ENCODE data around the gene USP16.

USP16 gene

GRCh38 chr21:29082046-29082815 lies 57.8 kb downstream of the USP16 start:
- no peak for DNase-seq

DNA sequence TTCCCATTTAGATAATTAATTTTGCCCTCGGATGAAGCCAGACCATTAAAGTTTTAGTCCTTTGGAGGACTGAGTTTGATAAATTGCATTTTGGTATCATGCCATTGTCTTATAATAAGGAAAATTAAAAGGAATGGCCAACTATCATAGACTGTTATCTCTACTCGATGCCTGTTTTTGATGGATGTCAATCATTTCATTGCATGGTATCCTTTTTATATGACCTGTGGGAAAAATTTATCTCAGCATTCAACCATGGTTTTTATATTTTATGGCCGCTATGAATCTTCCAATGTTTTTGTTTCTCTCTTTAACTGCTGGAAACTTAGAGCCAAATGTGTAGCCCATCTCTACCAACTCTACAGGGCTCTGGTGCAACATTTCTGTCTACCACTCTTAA lies 58.8 kb downstream of the USP16 start:
- DNase-seq, result no peak

DNA sequence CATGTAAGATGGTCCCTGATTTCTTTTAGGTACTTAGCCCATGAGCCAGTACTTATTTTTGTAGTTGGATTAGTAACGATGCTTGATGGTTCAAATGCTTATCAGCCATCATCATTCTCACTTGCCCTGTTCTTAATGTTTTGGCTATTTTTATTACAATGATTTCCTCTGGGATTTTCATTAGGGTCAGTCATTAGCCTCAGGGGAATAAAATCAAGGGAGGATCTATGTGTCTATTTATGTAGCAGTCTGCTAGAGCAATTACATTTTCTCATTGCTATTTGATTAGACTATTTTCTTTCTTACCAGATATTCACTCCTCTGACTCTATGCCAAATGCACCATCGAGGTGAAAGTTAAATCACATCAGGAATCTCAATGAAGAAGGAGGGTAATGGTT lies 59.9 kb downstream of the USP16 start:
- DNase-seq, result no peak

DNA sequence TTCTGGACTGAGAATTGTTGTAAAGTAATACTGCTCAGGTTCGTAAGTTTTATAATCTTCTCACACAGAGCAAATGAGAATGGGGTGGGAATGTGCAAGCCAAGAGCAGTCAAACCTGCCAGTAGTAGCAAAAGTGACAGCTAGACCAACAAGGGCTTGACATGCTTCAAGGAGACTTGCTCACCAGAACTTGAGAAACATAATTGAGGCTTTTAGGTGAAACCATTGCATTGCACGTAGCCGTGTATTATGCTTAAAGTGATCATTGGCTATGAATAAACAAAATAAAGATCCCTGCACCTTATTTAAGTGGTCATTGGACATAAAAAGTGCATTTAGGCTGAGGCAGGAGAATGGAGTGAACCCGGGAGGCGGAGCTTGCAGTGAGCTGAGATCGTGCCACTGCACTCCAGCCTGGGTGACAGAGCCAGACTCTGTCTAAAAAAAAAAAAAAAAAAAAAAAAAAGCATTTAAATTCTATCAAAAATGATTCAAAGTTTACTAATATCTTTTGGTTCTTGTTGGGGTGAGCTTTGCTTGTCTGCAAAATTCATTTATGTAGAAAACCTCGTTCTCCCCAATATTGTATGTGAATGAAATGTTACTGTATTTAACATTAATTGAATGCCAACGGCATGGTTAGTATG lies 60.8 kb downstream of the USP16 start:
- DNase-seq, result no peak

DNA sequence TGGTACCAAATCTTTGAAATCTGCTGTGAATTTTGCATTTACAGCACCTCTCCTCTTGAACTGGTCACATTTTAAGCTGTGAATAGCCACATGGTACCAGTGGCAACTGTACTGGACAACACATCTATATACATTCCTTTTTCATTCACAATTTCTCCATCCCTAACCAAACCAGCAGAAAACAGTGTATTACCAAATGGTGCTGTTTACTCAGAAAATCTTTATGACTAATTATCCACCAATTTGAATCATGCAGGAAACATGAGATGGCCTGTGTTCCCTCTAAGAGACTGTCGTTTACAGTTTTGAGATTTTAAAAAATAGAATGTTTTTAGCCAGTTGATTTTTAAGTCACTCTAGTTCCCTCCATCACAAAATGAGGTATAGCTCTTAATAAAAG lies 66.6 kb downstream of the USP16 start:
- DNase-seq, result no peak

DNA sequence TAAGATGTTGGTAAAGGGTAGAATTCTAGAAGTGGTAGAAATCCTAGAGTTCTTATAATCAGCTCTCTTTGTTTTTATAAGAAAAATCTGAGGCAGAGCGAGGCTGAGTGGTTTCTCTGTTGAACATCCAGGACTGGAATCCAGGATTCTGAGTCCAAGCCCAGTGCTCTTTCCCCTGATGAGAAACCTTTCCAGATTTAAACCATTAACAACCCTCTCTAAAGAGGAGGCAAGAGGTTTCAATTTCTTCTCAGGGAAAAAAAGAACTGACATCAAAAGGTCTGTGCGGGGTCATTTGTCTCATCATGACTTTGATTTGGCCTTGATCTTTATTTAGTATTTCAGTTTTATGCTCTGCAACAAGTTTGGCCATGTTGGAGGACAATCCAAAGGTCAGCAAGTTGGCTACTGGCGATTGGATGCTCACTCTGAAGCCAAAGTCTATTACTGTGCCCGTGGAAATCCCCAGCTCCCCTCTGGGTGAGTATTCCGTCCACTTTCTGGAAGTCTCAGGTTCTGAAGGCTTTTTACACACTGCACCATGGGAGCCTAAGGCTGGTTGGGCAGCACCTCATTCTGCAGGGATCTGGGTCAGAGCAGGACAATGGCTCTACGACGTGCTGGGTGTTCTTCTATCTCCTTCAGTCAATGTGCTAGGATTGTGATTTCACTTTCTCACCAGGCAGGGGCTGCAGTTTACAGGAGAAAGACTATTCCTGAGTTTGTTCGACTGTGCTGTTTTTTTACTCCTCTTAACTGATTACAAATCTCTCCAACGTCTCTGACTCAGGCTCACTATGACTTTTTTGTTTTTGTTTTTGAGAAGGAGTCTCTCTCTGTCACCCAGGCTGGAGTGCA lies 67.9 kb downstream of the USP16 start:
- no peak for DNase-seq

- no peak for DNase-seq
Observed at GRCh38 chr21:29096218-29097015, 71.9 kb downstream of the USP16 start.

DNA sequence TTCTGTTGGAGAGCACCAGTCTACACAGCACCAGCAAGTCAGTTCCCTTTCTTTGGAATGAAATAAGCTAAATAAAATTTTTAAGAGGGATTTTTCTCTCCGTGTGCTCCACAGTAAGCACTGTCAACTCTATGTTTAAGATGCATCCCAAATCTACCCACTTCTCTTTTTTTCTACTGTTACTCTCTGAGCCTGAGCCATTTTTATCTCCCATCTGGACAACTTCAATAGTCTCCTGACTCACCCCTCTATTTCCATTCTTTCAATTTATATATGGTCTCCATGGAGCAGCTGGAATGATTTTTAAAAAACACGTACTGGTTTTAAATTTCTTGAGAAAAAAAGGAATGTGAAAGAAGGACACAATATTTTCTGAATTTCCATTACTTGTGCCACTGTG lies 73.7 kb downstream of the USP16 start:
- DNase-seq, result no peak

DNA sequence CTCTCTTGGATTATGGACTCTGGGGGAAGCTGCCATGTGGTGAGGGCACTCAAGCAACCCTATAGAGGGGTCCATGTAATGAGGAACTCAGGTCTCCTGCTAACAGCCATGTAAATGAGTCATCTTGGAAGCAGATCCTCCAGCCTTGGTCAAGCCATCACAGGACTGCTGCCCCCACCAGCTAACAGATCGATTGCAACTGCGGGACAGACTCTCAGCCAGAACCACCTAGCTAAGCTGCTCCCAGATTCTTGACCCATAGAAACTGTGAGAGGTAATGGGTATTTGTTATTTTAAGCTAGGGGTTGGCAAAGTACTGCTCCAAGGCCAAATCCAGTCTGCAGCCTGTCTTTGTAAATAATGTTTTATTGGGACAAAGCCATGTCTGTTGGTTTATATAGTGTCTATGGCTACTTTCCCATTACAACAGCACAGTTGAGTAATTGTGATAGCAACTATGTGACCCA lies 78.4 kb downstream of the USP16 start:
- no peak for DNase-seq
